ENCODE data around the gene UBE4A.

UBE4A gene

DNA sequence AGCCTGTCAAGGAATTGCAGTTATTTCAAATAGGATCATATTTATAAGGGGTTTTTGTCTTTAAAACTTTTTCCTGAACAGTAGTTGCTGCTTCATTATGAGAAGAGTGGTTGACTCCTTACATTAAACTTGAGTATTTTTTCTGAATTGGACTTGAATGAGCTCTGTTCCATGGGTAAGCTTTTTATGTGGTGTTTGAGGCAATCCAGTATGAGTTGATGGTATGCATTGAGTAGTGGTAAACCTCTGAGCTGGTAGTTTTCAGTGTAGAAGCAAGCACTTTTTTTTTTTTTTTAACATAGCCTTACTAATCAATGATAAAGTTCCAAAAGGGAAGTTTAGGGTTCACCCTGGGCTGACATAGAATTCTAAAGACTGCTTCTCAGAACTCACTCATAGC, 80.2 kb downstream of the UBE4A start:
- peak; percentile 12 for DNase-seq

- no peak for DNase-seq
These were observed 82.4 kb downstream of the UBE4A start for GRCh38 chr11:118441770-118442275.

DNA sequence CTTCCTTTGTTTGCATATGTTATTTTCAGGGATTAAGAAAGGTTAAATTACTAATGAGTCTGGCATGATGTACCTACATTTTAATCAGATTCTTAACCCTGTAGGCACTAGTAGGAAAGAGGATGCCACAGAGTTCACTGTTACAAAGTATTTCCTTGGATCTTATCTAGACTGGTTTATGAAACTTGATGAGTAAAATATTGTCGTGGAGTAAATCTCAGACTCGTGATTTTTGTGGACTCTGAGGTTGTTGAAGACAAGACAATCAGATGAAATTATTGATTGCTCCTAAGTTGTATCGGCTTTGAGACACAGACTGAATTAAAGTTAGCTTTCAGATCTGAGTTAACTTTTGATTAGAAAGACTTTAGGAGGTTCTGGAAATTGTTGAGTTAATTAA, 82.9 kb downstream of the UBE4A start:
- DNase-seq, result no peak

DNA sequence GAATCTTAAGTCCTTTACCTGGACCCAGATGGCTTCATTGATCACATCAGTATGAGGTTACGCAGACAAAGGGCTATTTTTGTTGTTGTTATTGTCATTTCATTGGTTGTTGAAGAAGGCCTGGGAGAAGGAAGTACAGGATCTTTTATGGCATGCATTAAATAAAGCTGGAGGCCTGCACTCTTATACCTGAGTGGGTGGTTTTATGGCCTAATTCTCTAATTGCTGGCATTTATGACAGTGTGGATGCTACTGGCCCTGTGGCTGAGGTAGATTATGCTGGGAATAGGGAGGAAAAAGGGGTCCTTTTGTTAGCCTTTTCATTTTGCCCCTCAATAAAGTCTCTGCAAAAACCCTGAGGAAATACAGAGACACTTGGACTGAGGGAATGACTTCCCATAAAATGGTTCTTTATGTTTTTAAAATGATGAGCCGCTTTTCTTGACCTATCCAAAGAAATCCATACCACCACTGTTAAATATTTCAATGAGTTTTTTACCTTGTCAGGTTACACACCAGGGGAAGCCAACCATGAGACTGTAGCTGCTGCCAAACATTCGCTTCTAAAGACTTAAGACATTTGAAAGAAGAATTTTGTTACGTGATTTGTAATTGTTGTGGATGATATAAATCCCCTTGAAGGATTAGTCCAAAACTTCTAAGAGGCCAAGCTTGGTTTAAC, 83.6 kb downstream of the UBE4A start:
- DNase-seq, result no peak

- DNase-seq, result no peak
These were observed 84.3 kb downstream of the UBE4A start for GRCh38 chr11:118443590-118444218.

- no peak for DNase-seq
These were observed 88.0 kb downstream of the UBE4A start for GRCh38 chr11:118447423-118447822.

GRCh38 chr11:118448294-118448693, 88.9 kb downstream of the UBE4A start:
- no peak for DNase-seq

All from central memory CD4-positive, alpha-beta T cell (primary cell).